H1 (cell line): Measurements from ENCODE around the gene TPPP3. TPM values are rescaled to one million over a fixed set of nuclear protein-coding genes. Genes with fewer than 3 reads are reported as not detected.

ENCODE experiments used
- BACH1 ChIP-seq: IDR thresholded peaks from 2 replicates; pipeline ENCODE4 v1.6.1; 2012; ENCODE audit warnings: low read length, improper control_type of control experiment
- CBX5 ChIP-seq: fragments of 300-800, 300-1000 bp; sonication (generic); IDR thresholded peaks from 2 replicates; pipeline ENCODE4 v1.7.1; 2016; ENCODE audit warnings: antibody characterized with exemption, low read length, low read depth
- FOSL1 ChIP-seq: IDR thresholded peaks from 2 replicates; pipeline ENCODE4 v1.6.1; 2011; ENCODE audit warnings: mild to moderate bottlenecking, low read depth, low read length, moderate library complexity; ENCODE audit not compliant: insufficient read depth
- GTF2F1 ChIP-seq: IDR thresholded peaks from 2 replicates; pipeline ENCODE4 v1.6.1; 2012; ENCODE audit warnings: low read depth, low read length, improper control_type of control experiment, borderline replicate concordance
- HDAC6 ChIP-seq: IDR thresholded peaks from one replicate; pipeline ENCODE4 v1.7.1; 2012; ENCODE audit warnings: low read depth, mild to moderate bottlenecking, inconsistent platforms, low read length, moderate library complexity
- RFX5 ChIP-seq: IDR thresholded peaks from 2 replicates; pipeline ENCODE4 v1.6.1; 2011; ENCODE audit warnings: low read depth, low read length, improper control_type of control experiment, borderline replicate concordance
- RNF2 ChIP-seq: fragments of 200-900, 300-1000 bp; sonication (generic); IDR thresholded peaks from 2 replicates; pipeline ENCODE4 v1.7.1; 2016; ENCODE audit warnings: borderline replicate concordance, low read depth, mild to moderate bottlenecking, antibody characterized with exemption, low read length; ENCODE audit not compliant: poor library complexity, severe bottlenecking; ENCODE audit errors: missing control alignments
- TAF7 ChIP-seq: optimal IDR thresholded peaks from 2 replicates; pipeline ENCODE3; 2011; ENCODE audit warnings: low read depth, mild to moderate bottlenecking, inconsistent platforms, low read length, moderate library complexity, borderline replicate concordance
- polyA plus RNA-seq, 7 experiments: library from polyadenylated mRNA; depleted of rRNA in 3 of 7; stranded (reverse) in 5 of 7; unstranded in 2 of 7; fragments of >200 nt in 5 of 7; fragments of 200-250 nt in 2 of 7; gene quantifications; 1 replicate in 5 of 7; 2 replicates in 1 of 7; 4 replicates in 1 of 7; pipeline versions ENCODE4 v1.2.1 to v1.2.3, GENCODE V29; 2011 to 2013; ENCODE audit warnings: missing spikeins in 2 of 7, mixed read lengths in 2 of 7
- total RNA-seq: library from RNA; stranded (reverse); fragmentation: NEBNext Ultra II Directional; extraction: Animal tissue kit (Norgen Biotek cat#: 25700); gene quantifications from 2 replicates; pipeline ENCODE4 v1.2.1, GENCODE V29; 2021
- TF ChIP-seq, protein P1 (sequence below): fragments of 300-600 bp; sonication (generic); IDR thresholded peaks from 2 replicates; pipeline ENCODE4 v1.7.1; 2012; ENCODE audit warnings: low read length, moderate library complexity, mild to moderate bottlenecking, inconsistent platforms; ENCODE audit not compliant: insufficient replicate concordance
- TF ChIP-seq, protein P2 (sequence below): IDR thresholded peaks from 2 replicates; pipeline ENCODE4 v1.6.1; 2011; ENCODE audit warnings: low read depth, mild to moderate bottlenecking, low read length; ENCODE audit not compliant: insufficient read depth

Gene TPPP3
- total and polyA plus RNA-seq, 2 of the 8 experiments (the other 6 are each of a cell fraction or from before 2014, with no cell fraction given): 0.77 to 1.0 TPM

DNA sequence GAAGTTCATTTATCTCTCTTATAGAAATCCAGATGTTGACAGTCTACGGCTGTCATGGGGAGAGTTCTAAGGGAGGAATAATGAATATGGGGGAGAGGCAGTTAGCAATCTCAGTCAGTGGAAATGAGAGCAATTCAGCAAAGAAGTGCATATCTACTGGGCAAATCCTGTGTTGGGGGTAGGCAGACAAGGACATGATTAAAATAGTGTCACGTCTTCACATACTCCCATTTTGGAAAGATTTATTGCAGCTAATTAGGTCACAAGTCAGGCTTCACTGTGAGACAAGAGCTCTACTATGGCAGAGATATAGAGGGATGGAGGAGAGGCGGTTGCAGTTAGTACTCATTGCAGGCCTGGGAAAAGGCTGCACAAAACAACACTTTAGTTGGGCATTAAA lies 36.9 kb downstream of the TPPP3 start (continued):
- TF ChIP-seq, protein P1, sequence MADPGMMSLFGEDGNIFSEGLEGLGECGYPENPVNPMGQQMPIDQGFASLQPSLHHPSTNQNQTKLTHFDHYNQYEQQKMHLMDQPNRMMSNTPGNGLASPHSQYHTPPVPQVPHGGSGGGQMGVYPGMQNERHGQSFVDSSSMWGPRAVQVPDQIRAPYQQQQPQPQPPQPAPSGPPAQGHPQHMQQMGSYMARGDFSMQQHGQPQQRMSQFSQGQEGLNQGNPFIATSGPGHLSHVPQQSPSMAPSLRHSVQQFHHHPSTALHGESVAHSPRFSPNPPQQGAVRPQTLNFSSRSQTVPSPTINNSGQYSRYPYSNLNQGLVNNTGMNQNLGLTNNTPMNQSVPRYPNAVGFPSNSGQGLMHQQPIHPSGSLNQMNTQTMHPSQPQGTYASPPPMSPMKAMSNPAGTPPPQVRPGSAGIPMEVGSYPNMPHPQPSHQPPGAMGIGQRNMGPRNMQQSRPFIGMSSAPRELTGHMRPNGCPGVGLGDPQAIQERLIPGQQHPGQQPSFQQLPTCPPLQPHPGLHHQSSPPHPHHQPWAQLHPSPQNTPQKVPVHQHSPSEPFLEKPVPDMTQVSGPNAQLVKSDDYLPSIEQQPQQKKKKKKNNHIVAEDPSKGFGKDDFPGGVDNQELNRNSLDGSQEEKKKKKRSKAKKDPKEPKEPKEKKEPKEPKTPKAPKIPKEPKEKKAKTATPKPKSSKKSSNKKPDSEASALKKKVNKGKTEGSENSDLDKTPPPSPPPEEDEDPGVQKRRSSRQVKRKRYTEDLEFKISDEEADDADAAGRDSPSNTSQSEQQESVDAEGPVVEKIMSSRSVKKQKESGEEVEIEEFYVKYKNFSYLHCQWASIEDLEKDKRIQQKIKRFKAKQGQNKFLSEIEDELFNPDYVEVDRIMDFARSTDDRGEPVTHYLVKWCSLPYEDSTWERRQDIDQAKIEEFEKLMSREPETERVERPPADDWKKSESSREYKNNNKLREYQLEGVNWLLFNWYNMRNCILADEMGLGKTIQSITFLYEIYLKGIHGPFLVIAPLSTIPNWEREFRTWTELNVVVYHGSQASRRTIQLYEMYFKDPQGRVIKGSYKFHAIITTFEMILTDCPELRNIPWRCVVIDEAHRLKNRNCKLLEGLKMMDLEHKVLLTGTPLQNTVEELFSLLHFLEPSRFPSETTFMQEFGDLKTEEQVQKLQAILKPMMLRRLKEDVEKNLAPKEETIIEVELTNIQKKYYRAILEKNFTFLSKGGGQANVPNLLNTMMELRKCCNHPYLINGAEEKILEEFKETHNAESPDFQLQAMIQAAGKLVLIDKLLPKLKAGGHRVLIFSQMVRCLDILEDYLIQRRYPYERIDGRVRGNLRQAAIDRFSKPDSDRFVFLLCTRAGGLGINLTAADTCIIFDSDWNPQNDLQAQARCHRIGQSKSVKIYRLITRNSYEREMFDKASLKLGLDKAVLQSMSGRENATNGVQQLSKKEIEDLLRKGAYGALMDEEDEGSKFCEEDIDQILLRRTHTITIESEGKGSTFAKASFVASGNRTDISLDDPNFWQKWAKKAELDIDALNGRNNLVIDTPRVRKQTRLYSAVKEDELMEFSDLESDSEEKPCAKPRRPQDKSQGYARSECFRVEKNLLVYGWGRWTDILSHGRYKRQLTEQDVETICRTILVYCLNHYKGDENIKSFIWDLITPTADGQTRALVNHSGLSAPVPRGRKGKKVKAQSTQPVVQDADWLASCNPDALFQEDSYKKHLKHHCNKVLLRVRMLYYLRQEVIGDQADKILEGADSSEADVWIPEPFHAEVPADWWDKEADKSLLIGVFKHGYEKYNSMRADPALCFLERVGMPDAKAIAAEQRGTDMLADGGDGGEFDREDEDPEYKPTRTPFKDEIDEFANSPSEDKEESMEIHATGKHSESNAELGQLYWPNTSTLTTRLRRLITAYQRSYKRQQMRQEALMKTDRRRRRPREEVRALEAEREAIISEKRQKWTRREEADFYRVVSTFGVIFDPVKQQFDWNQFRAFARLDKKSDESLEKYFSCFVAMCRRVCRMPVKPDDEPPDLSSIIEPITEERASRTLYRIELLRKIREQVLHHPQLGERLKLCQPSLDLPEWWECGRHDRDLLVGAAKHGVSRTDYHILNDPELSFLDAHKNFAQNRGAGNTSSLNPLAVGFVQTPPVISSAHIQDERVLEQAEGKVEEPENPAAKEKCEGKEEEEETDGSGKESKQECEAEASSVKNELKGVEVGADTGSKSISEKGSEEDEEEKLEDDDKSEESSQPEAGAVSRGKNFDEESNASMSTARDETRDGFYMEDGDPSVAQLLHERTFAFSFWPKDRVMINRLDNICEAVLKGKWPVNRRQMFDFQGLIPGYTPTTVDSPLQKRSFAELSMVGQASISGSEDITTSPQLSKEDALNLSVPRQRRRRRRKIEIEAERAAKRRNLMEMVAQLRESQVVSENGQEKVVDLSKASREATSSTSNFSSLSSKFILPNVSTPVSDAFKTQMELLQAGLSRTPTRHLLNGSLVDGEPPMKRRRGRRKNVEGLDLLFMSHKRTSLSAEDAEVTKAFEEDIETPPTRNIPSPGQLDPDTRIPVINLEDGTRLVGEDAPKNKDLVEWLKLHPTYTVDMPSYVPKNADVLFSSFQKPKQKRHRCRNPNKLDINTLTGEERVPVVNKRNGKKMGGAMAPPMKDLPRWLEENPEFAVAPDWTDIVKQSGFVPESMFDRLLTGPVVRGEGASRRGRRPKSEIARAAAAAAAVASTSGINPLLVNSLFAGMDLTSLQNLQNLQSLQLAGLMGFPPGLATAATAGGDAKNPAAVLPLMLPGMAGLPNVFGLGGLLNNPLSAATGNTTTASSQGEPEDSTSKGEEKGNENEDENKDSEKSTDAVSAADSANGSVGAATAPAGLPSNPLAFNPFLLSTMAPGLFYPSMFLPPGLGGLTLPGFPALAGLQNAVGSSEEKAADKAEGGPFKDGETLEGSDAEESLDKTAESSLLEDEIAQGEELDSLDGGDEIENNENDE: no peak
- TF ChIP-seq, protein P2, sequence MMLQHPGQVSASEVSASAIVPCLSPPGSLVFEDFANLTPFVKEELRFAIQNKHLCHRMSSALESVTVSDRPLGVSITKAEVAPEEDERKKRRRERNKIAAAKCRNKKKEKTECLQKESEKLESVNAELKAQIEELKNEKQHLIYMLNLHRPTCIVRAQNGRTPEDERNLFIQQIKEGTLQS: no peak
- no peak for TF ChIP-seq FOSL1
- no peak for TF ChIP-seq RFX5
- no peak for TF ChIP-seq RNF2
- no peak for TF ChIP-seq CBX5
- TF ChIP-seq TAF7: no peak
- no peak for TF ChIP-seq HDAC6
- no peak for TF ChIP-seq BACH1
- TF ChIP-seq GTF2F1: no peak
